Measurements from ENCODE around the gene BEX1.
"Not testable (repeated sequence)": the region's sequence is repeated elsewhere in the genome, so short reads cannot be mapped to it uniquely, and the experiment has no call there.

The BEX1 gene

GRCh38 chrX:103063918-103064434 is at the start of gene BEX1:
TSS of gene BEX1 (minus strand) at chrX:103064171. CDS start at chrX:103063274, 897 bp downstream.
- no peak for DNase-seq

- not testable (repeated sequence) for DNase-seq
Observed at GRCh38 chrX:103109497-103109896, 45.5 kb upstream of the BEX1 start.

GRCh38 chrX:103107836-103108235 is 43.9 kb upstream of the BEX1 start:
- DNase-seq = no peak

- DNase-seq = not testable (repeated sequence)
Observed at GRCh38 chrX:103107227-103107737, 43.3 kb upstream of the BEX1 start.

- DNase-seq = not testable (repeated sequence)
Observed at GRCh38 chrX:103104370-103104769, 40.4 kb upstream of the BEX1 start.

GRCh38 chrX:103103866-103104265 is 39.9 kb upstream of the BEX1 start:
- not testable (repeated sequence) for DNase-seq

- DNase-seq = no peak
Observed at GRCh38 chrX:103101299-103102042, 37.5 kb upstream of the BEX1 start.

- no peak for DNase-seq
Observed at GRCh38 chrX:103100484-103100883, 36.5 kb upstream of the BEX1 start.

GRCh38 chrX:103099691-103100090 is 35.7 kb upstream of the BEX1 start:
- DNase-seq = no peak

- DNase-seq = no peak
Observed at GRCh38 chrX:103098488-103098887, 34.5 kb upstream of the BEX1 start.

GRCh38 chrX:103092942-103093341 is 29.0 kb upstream of the BEX1 start, which contains the start of gene NXF3:
TSS of gene NXF3 (minus strand) at chrX:103093143. CDS start at chrX:103093023, 120 bp downstream.
- no peak for DNase-seq

GRCh38 chrX:103081051-103081450 is 17.1 kb upstream of the BEX1 start:
- DNase-seq = no peak

GRCh38 chrX:103073467-103073866 is 9.5 kb upstream of the BEX1 start:
- no peak for DNase-seq

GRCh38 chrX:103066606-103067005 is 2.6 kb upstream of the BEX1 start:
- DNase-seq = no peak

GRCh38 chrX:103063191-103063845 is 653 bp downstream of the BEX1 start:
- no peak for DNase-seq

- no peak for DNase-seq
Observed at GRCh38 chrX:103061486-103061885, 2.5 kb downstream of the BEX1 start.

GRCh38 chrX:103056902-103057301 is 7.1 kb downstream of the BEX1 start:
- no peak for DNase-seq

- no peak for DNase-seq
Observed at GRCh38 chrX:103052625-103053024, 11.3 kb downstream of the BEX1 start.

GRCh38 chrX:103051260-103051789 is 12.6 kb downstream of the BEX1 start:
- no peak for DNase-seq

GRCh38 chrX:103033371-103033770 is 30.6 kb downstream of the BEX1 start:
- DNase-seq = not testable (repeated sequence)

- no peak for DNase-seq
Observed at GRCh38 chrX:103017542-103017941, 46.4 kb downstream of the BEX1 start.

GRCh38 chrX:103012945-103013344 is 51.0 kb downstream of the BEX1 start:
- no peak for DNase-seq
